Astrocyte (in vitro differentiated cells and primary cell): Measurements from ENCODE around the gene BIRC6.
"Not testable (repeated sequence)": the region's sequence is repeated elsewhere in the genome, so short reads cannot be mapped to it uniquely, and the experiment has no call there.

Experiments
- EZH2 ChIP-seq: IDR thresholded peaks from 2 replicates; pipeline ENCODE4 v1.6.1; 2012; ENCODE audit warnings: mild to moderate bottlenecking, low read length, inconsistent platforms; ENCODE audit not compliant: insufficient read depth
- TF ChIP-seq, protein P1 (sequence below): IDR thresholded peaks from 2 replicates; pipeline ENCODE4 v1.5.1; 2011; ENCODE audit warnings: low read depth, mild to moderate bottlenecking, inconsistent platforms, low read length, moderate library complexity; ENCODE audit not compliant: insufficient read depth

GRCh38 chr2:32362997-32363396 lies 6.2 kb downstream of the BIRC6 start:
- TF ChIP-seq, protein P1, sequence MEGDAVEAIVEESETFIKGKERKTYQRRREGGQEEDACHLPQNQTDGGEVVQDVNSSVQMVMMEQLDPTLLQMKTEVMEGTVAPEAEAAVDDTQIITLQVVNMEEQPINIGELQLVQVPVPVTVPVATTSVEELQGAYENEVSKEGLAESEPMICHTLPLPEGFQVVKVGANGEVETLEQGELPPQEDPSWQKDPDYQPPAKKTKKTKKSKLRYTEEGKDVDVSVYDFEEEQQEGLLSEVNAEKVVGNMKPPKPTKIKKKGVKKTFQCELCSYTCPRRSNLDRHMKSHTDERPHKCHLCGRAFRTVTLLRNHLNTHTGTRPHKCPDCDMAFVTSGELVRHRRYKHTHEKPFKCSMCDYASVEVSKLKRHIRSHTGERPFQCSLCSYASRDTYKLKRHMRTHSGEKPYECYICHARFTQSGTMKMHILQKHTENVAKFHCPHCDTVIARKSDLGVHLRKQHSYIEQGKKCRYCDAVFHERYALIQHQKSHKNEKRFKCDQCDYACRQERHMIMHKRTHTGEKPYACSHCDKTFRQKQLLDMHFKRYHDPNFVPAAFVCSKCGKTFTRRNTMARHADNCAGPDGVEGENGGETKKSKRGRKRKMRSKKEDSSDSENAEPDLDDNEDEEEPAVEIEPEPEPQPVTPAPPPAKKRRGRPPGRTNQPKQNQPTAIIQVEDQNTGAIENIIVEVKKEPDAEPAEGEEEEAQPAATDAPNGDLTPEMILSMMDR = not testable (repeated sequence)
- not testable (repeated sequence) for TF ChIP-seq EZH2
